Measurements from ENCODE around the gene ZDHHC4. TPM values are rescaled to one million over a fixed set of nuclear protein-coding genes. Genes with fewer than 3 reads are reported as not detected.
"Not testable (repeated sequence)": the region's sequence is repeated elsewhere in the genome, so short reads cannot be mapped to it uniquely, and the experiment has no call there.

Gene ZDHHC4
- total RNA-seq, 4 donors from 2014 or later: 9.4 to 29.4 (median 23.0) TPM

DNA sequence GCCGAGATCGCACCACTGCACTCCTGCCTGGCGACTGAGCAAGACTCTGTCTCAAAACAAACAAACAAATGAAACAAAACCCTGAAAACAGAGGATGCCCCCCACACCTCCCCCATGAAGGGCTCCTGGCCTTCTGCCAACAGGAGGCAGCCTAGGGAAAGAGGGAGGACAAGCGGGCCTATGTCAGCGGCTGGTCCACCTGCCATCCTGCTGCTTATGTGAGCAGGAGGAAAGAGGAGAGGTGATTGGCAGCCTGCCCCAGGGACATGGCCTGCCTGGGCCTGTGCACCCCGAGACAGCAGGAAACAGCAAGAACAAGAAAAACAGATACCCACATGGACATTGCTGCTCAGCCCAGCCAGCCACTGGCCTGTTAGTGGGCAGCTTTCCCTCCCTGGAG is 50.8 kb downstream of the ZDHHC4 start:
- 33 to 62% methylated on average over 1 to 6 of the region's 6 CpGs for WGBS, 2 donors

DNA sequence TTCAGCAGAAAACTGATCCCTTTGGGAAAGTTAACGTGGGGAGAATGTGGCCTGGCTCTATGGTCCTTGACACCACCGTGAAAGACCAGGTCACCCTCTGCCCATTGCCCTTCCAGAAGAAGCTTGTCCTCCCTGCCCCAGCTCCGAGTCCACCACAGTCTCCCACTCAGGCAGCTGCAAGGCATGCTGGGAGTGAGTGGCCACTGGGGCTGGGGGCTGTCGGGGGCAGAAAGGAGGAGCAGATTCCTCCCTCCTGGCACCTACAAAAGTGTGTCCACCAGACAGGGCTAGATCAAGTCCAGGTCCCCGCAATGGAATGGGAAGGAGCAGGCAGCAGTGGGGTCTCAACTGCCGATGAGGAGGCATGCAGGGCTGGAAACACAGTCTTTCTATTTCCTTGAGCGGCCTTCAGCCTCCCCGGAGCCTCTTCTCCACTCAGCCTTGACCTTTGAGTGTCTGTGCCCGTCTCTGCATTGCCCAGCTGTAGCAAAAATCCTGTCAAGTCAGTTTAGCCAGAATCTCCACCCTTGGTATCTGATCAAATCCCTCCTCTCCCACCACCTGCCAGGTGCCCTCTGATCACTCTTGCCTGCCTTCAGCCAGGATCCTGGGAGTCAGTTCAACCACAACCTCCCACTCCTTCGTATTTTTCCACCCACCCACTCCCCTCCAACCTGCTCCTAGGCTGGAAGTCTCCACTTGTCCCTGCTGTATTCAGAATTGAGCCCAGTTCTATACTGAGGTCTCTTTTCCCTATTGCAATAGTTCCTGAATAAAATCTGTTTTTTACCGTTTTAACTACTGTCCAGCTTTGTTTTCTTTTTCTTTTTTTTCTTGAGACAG is 53.0 kb downstream of the ZDHHC4 start:
- no peak for TF ChIP-seq POLR2A (IDR thresholded peaks at IDR 0.05)
- TF ChIP-seq, protein P1, sequence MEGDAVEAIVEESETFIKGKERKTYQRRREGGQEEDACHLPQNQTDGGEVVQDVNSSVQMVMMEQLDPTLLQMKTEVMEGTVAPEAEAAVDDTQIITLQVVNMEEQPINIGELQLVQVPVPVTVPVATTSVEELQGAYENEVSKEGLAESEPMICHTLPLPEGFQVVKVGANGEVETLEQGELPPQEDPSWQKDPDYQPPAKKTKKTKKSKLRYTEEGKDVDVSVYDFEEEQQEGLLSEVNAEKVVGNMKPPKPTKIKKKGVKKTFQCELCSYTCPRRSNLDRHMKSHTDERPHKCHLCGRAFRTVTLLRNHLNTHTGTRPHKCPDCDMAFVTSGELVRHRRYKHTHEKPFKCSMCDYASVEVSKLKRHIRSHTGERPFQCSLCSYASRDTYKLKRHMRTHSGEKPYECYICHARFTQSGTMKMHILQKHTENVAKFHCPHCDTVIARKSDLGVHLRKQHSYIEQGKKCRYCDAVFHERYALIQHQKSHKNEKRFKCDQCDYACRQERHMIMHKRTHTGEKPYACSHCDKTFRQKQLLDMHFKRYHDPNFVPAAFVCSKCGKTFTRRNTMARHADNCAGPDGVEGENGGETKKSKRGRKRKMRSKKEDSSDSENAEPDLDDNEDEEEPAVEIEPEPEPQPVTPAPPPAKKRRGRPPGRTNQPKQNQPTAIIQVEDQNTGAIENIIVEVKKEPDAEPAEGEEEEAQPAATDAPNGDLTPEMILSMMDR (IDR thresholded peaks at IDR 0.05): no peak
- H3K4me3 ChIP-seq: no peak overlapping the region
- H3K27ac ChIP-seq: peak overlapping the region in 3 of 4 donors; percentile 16 to 32 (median 19)
- intact Hi-C loops (cut with DNase I): no loop called here
- H3K36me3 ChIP-seq: no peaks in the 10 kb centered on the region
- H3K27me3 ChIP-seq: no peaks in the 10 kb centered on the region
- no peak for DNase-seq
- H3K9me3 ChIP-seq: no peaks in the 10 kb centered on the region
- 53 to 56% methylated on average over 7 to 11 of the region's 11 CpGs for WGBS, 2 donors
- peaks cover 8 to 41% (median 14%) of the 10 kb centered on the region in 3 donors for H3K4me1 ChIP-seq

More for the DNA sequence above, 50.8 kb downstream of the ZDHHC4 start:
- Histone ChIP-seq H3K9me3 (no peaks in the 10 kb centered on the region), H3K4me3 (no peak overlapping the region), H3K36me3 (peaks cover 0 to 10% (median 0%) of the 10 kb centered on the region in 3 donors), H3K27ac (peak overlapping the region; percentile 38 to 78 (median 74)), H3K27me3 (no peaks in the 10 kb centered on the region), H3K4me1 (peaks cover 6 to 46% (median 14%) of the 10 kb centered on the region in 3 donors)
- no peak for DNase-seq
- TF ChIP-seq, protein P1 (IDR thresholded peaks at IDR 0.05): no peak
- TF ChIP-seq POLR2A (IDR thresholded peaks at IDR 0.05): no peak
- intact Hi-C loops (cut with DNase I): no loop called here

DNA sequence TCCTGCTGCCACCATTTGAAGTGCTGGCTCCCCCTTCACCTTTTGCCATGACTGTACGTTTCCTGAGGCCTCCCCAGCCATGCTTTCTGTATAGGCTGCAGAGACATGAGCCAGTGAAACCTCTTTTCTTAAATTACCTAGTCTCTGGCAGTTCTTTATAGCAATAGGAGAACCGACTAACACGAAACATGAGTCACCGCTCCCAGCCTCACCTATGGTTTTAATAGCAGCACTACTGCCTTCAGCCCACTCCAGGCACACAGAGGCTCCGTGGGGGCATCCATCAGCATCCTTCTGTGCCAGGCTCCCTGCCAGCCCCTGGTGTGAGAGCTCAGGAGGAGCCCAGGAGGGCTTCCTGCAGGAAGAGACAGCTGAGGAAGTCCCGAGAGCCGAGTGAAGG is 54.4 kb downstream of the ZDHHC4 start:
- Histone ChIP-seq H3K27me3 (no peaks in the 10 kb centered on the region), H3K4me3 (no peak overlapping the region), H3K9me3 (no peaks in the 10 kb centered on the region), H3K27ac (peak overlapping the region in 3 of 4 donors; percentile 16 to 60 (median 32)), H3K36me3 (no peaks in the 10 kb centered on the region), H3K4me1 (peaks cover 16 to 53% (median 19%) of the 10 kb centered on the region in 3 donors)
- intact Hi-C loops (cut with DNase I): no loop called here
- no peak for DNase-seq
- WGBS, 2 donors: 57 to 75% methylated on average over 1 to 7 of the region's 7 CpGs
- TF ChIP-seq POLR2A (IDR thresholded peaks at IDR 0.05): no peak
- TF ChIP-seq, protein P1 (IDR thresholded peaks at IDR 0.05): no peak

DNA sequence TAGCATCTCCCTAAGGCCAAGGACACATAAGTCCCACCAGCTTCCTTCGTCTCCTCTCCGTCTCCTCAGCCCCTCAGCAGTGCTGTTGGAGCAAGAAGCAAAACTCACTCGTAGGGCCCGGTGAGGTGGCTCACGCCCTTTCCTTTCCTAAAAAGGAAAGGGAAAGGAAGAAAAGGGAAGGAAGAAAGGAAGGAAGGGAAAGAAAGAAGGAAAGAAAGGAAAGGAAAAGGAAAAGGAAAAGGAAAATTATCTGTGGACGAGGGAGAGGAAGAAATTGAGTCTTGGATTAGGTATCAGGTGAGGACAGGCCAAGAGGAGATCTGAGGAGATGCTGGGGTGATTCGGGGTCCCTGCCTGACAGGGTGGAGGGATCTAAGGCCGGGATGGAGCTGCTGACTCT is 56.8 kb downstream of the ZDHHC4 start:
- WGBS, 2 donors: 66 to 69% methylated on average over 6 to 8 of the region's 8 CpGs

DNA sequence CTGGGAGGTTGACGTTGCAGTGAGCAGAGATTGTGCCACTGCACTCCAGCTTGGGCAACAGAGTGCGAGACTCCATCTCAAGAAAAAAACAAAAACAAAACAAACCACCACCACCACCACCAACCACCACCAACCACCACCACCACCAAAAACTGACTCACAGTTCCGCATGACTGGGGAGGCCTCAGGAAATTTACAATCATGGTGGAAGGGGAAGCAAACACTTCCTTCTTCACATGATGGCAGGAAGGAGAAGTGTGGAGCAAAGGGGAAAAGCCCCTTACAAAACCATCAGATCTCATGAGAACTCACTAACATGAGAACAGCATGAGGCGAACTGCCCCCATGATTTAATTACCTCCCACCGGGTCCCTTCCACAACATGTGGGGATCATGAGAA is 57.7 kb downstream of the ZDHHC4 start:
- peaks cover 20 to 62% (median 34%) of the 10 kb centered on the region in 3 donors for H3K4me1 ChIP-seq
- peak overlapping the region in 1 of 4 donors; percentile 14 for H3K27ac ChIP-seq
- H3K27me3 ChIP-seq; DNase-seq; H3K4me3 ChIP-seq; H3K9me3 ChIP-seq; intact Hi-C loops (cut with DNase I): not testable (repeated sequence)
- WGBS, 2 donors: 73 to 74% methylated on average over 3 to 5 of the region's 5 CpGs
- peaks cover 0 to 12% (median 0%) of the 10 kb centered on the region in 3 donors for H3K36me3 ChIP-seq

More for the DNA sequence above, 56.8 kb downstream of the ZDHHC4 start:
- H3K4me1 ChIP-seq: peaks cover 22 to 57% (median 27%) of the 10 kb centered on the region in 3 donors
- no peak overlapping the region for H3K27ac ChIP-seq
- DNase-seq: no peak
- no peaks in the 10 kb centered on the region for H3K9me3 ChIP-seq
- no peak overlapping the region for H3K4me3 ChIP-seq
- intact Hi-C loops (cut with DNase I): no loop called here
- no peaks in the 10 kb centered on the region for H3K27me3 ChIP-seq
- peaks cover 0 to 3% (median 0%) of the 10 kb centered on the region in 3 donors for H3K36me3 ChIP-seq
- no peak for TF ChIP-seq POLR2A (IDR thresholded peaks at IDR 0.05)
- TF ChIP-seq, protein P1 (IDR thresholded peaks at IDR 0.05): no peak
